IPS-18a (cell line): ENCODE results near the gene RAD21L1.

Experiments
- H3K27ac ChIP-seq: one replicate; pipeline ENCODE4 v1.5.1; 2013; ENCODE audit warnings: low read length
- H3K27me3 ChIP-seq: one replicate; pipeline ENCODE4 v1.6.1; 2013; ENCODE audit warnings: mild to moderate bottlenecking, low read length; ENCODE audit not compliant: control insufficient read depth, insufficient read depth
- H3K36me3 ChIP-seq: one replicate; pipeline ENCODE4 v1.6.1; 2013; ENCODE audit warnings: low read depth, low read length; ENCODE audit not compliant: control insufficient read depth
- H3K4me1 ChIP-seq: one replicate; pipeline ENCODE4 v1.6.1; 2013; ENCODE audit warnings: low read depth, low read length; ENCODE audit not compliant: control insufficient read depth
- H3K4me3 ChIP-seq: one replicate; pipeline ENCODE4 v1.5.1; 2013; ENCODE audit warnings: low read length
- H3K9ac ChIP-seq: one replicate; pipeline ENCODE4 v1.6.1; 2013; ENCODE audit warnings: mild to moderate bottlenecking, low read length, moderate library complexity
- H3K9me3 ChIP-seq: one replicate; pipeline ENCODE4 v1.6.1; 2013; ENCODE audit warnings: low read depth, low read length; ENCODE audit not compliant: control insufficient read depth

RAD21L1 gene

GRCh38 chr20:1300083-1300840 lies 74.4 kb downstream of the RAD21L1 start:
- Histone ChIP-seq H3K27me3 (no peaks in the 10 kb centered on the region), H3K36me3 (no peaks in the 10 kb centered on the region), H3K9ac (no peak overlapping the region), H3K4me1 (peaks cover 6% of the 10 kb centered on the region), H3K4me3 (no peak overlapping the region), H3K27ac (no peak overlapping the region), H3K9me3 (no peaks in the 10 kb centered on the region)

- Histone ChIP-seq H3K27me3 (no peaks in the 10 kb centered on the region), H3K4me3 (peak overlapping the region; percentile 4), H3K4me1 (peaks cover 6% of the 10 kb centered on the region), H3K36me3 (no peaks in the 10 kb centered on the region), H3K27ac (no peak overlapping the region), H3K9ac (no peak overlapping the region), H3K9me3 (no peaks in the 10 kb centered on the region)
Observed at GRCh38 chr20:1301031-1301529, 75.2 kb downstream of the RAD21L1 start.

- no peak overlapping the region for H3K4me3 ChIP-seq
- H3K4me1 ChIP-seq: peaks cover 6% of the 10 kb centered on the region
- H3K36me3 ChIP-seq: no peaks in the 10 kb centered on the region
- H3K9ac ChIP-seq: no peak overlapping the region
- no peaks in the 10 kb centered on the region for H3K27me3 ChIP-seq
- no peak overlapping the region for H3K27ac ChIP-seq
- no peaks in the 10 kb centered on the region for H3K9me3 ChIP-seq
Observed at GRCh38 chr20:1302685-1303541, 77.1 kb downstream of the RAD21L1 start.

- Histone ChIP-seq H3K9me3 (no peaks in the 10 kb centered on the region), H3K9ac (no peak overlapping the region), H3K27ac (no peak overlapping the region), H3K4me1 (peaks cover 6% of the 10 kb centered on the region), H3K27me3 (no peaks in the 10 kb centered on the region), H3K36me3 (no peaks in the 10 kb centered on the region), H3K4me3 (no peak overlapping the region)
Observed at GRCh38 chr20:1304710-1305515, 79.1 kb downstream of the RAD21L1 start.
